CD14-positive monocyte (primary cell): ENCODE data around the gene COMT. TPM values are rescaled to one million over a fixed set of nuclear protein-coding genes. Genes with fewer than 3 reads are reported as not detected.

Source experiments
- DNase-seq, 3 donors: peaks; one replicate each; pipeline ENCODE4 v3.0.0-alpha.2; 2011 to 2022
- H2AFZ ChIP-seq: 2 replicates; pipeline ENCODE4 v1.6.0; 2012; ENCODE audit warnings: mild to moderate bottlenecking, low read depth, low read length, inconsistent platforms; ENCODE audit not compliant: insufficient read depth, poor library complexity, severe bottlenecking
- H3K27ac ChIP-seq, 2 donors: 1 replicate in 1 of 2; 2 replicates in 1 of 2; pipeline ENCODE4 v1.5.1; 2012 to 2013; ENCODE audit warnings: low read length in 2 of 2, control low read depth in 1 of 2, inconsistent platforms in 1 of 2, low read depth in 1 of 2, mild to moderate bottlenecking in 1 of 2
- H3K27me3 ChIP-seq, 2 donors: one replicate each; pipeline versions ENCODE4 v1.6.0 to v1.6.1; 2011 to 2013; ENCODE audit warnings: low read length in 2 of 2; ENCODE audit not compliant: control insufficient read depth in 2 of 2, insufficient read depth in 2 of 2
- H3K36me3 ChIP-seq, 2 donors: replicated peaks in 1 of 2; 1 replicate in 1 of 2; 2 replicates in 1 of 2; pipeline versions ENCODE4 v1.5.1 to v1.6.1; 2012 to 2013; ENCODE audit warnings: low read length in 2 of 2, control low read depth in 1 of 2, inconsistent platforms in 1 of 2, mild to moderate bottlenecking in 1 of 2; ENCODE audit not compliant: insufficient read depth in 2 of 2, control insufficient read depth in 1 of 2
- H3K4me1 ChIP-seq, 2 donors: 1 replicate in 1 of 2; 2 replicates in 1 of 2; pipeline versions ENCODE4 v1.5.1 to v1.6.1; 2012 to 2013; ENCODE audit warnings: low read length in 2 of 2, control low read depth in 1 of 2, inconsistent platforms in 1 of 2, mild to moderate bottlenecking in 1 of 2, moderate library complexity in 1 of 2; ENCODE audit not compliant: insufficient read depth in 2 of 2, control insufficient read depth in 1 of 2
- H3K4me2 ChIP-seq: replicated peaks from 2 replicates; pipeline ENCODE3; 2012; ENCODE audit warnings: low read length, moderate library complexity, mild to moderate bottlenecking; ENCODE audit not compliant: poor library complexity, severe bottlenecking; ENCODE audit errors: extremely low read depth
- H3K4me3 ChIP-seq, 3 experiments: fragments of 200-600 bp in 1 of 3; sonication (generic) in 1 of 3; replicated peaks in 1 of 3; 1 replicate in 2 of 3; 2 replicates in 1 of 3; pipeline ENCODE4 v1.5.1; 2011 to 2013; ENCODE audit warnings: low read length in 3 of 3, mild to moderate bottlenecking in 3 of 3, control low read depth in 2 of 3, low read depth in 2 of 3, inconsistent platforms in 1 of 3, moderate library complexity in 1 of 3
- H3K79me2 ChIP-seq: 2 replicates; pipeline ENCODE4 v1.6.0; 2012; ENCODE audit warnings: mild to moderate bottlenecking, control low read depth, inconsistent platforms, low read length, moderate library complexity; ENCODE audit not compliant: insufficient read depth
- H3K9ac ChIP-seq: 2 replicates; pipeline ENCODE4 v1.6.0; 2017; ENCODE audit warnings: low read length, mild to moderate bottlenecking; ENCODE audit not compliant: insufficient read depth, poor library complexity, severe bottlenecking
- H3K9me3 ChIP-seq, 2 donors: replicated peaks in 1 of 2; 1 replicate in 1 of 2; 2 replicates in 1 of 2; pipeline versions ENCODE4 v1.5.1 to v1.6.1; 2012 to 2013; ENCODE audit warnings: low read length in 2 of 2, control low read depth in 1 of 2; ENCODE audit not compliant: control insufficient read depth in 1 of 2, insufficient read depth in 1 of 2
- H4K20me1 ChIP-seq: 2 replicates; pipeline ENCODE4 v1.6.0; 2012; ENCODE audit warnings: mild to moderate bottlenecking, low read length, control low read depth, moderate library complexity; ENCODE audit not compliant: insufficient read depth
- H3K27ac Mint-ChIP-seq, 7 donors: one replicate each; pipeline ENCODE4 v1.8.0; 2020; ENCODE audit warnings: mild to moderate bottlenecking in 7 of 7, mixed read lengths in 7 of 7, moderate library complexity in 6 of 7, inconsistent platforms in 2 of 7
- H3K27me3 Mint-ChIP-seq, 3 donors: one replicate each; pipeline ENCODE4 v1.8.0; 2021 to 2022; ENCODE audit warnings: low read depth in 3 of 3, mild to moderate bottlenecking in 3 of 3, mixed read lengths in 3 of 3, moderate library complexity in 3 of 3, inconsistent platforms in 1 of 3
- H3K36me3 Mint-ChIP-seq, 2 donors: one replicate each; pipeline ENCODE4 v1.8.0; 2020; ENCODE audit warnings: mixed read lengths in 2 of 2, inconsistent platforms in 1 of 2, mild to moderate bottlenecking in 1 of 2
- H3K4me1 Mint-ChIP-seq: one replicate; pipeline ENCODE4 v1.8.0; 2020; ENCODE audit warnings: mild to moderate bottlenecking, mixed read lengths
- H3K4me3 Mint-ChIP-seq, 2 donors: one replicate each; pipeline ENCODE4 v1.8.0; 2020; ENCODE audit warnings: mild to moderate bottlenecking in 2 of 2, mixed read lengths in 2 of 2, moderate library complexity in 1 of 2
- H3K9me3 Mint-ChIP-seq, 7 donors: one replicate each; pipeline ENCODE4 v1.8.0; 2020 to 2022; ENCODE audit warnings: mixed read lengths in 7 of 7, mild to moderate bottlenecking in 6 of 7, moderate library complexity in 6 of 7, inconsistent platforms in 2 of 7
- WGBS: methylation state at CpG from one replicate; pipeline ENCODE4 v1.1.5; 2013; ENCODE audit warnings: missing lambda C conversion rate; ENCODE audit not compliant: insufficient coverage; 5-methylcytosine and 5-hydroxymethylcytosine counted together
- intact Hi-C, 2 donors: fragments of 100-400 bp; cut with micrococcal nuclease; formaldehyde crosslinking; loops; one replicate each; pipeline versions ENCODE4 v1.15.0 to v1.15.1; 2023
- polyA plus RNA-seq, 3 donors: library from polyadenylated mRNA; depleted of rRNA in 1 of 3; unstranded in 2 of 3; stranded (reverse) in 1 of 3; fragments of 300-500 nt in 2 of 3; fragments of >200 nt in 1 of 3; fragmentation: Illumina TruSeq in 2 of 3; gene quantifications; 1 replicate in 2 of 3; 2 replicates in 1 of 3; pipeline ENCODE4 v1.2.3, GENCODE V29; 2012 to 2021
- TF ChIP-seq, protein P1 (sequence below): fragments of 200-600 bp; IDR thresholded peaks from one replicate; pipeline ENCODE4 v1.8.0; 2022; ENCODE audit warnings: antibody characterized with exemption, mild to moderate bottlenecking

COMT gene
- polyA plus RNA-seq, 3 donors = 314 to 400 (median 329) TPM

DNA sequence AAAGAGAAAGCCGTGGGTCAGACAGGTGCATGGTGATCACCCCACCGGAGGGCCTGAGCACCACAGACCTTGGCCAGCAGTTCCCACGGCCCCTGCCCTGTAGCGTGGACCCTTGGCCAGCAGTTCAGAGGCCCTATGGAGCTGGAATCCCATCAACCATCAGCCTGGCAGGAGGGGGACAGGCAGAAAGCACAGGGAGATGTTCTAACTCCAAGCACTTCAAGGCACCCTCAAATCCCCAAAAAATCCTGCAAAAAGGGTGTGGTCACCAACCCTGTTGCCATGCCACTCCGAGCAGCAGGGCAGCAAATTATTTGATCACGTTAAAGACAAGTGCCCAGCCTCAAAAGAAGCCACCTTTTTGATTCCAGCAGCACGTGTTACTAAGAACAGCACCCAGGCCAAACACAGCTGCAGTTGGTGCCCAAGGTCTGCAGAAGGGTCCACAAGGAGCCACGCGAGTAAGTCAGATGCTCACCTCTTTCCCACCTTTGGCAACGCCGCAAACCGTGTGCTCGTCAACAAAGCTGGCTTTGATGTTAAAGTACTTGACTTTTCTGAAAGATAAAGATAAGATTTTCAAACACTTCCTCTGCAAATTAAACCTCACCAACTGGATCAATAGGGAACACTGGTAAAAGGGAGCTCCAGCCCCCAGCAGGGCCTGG, 26.2 kb upstream of the COMT start:
- Histone ChIP-seq H3K9me3 (no peaks in the 10 kb centered on the region), H3K27ac (no peak overlapping the region), H3K9ac (no peak overlapping the region), H3K79me2 (no peaks in the 10 kb centered on the region), H3K4me3 (no peak overlapping the region), H3K27me3 (no peaks in the 10 kb centered on the region), H3K36me3 (peaks cover 88 to 100% of the 10 kb centered on the region in 2 donors), H2AFZ (no peak overlapping the region), H3K4me2 (no peak overlapping the region), H4K20me1 (peaks cover 14% of the 10 kb centered on the region), H3K4me1 (no peaks in the 10 kb centered on the region)
- peaks cover 0 to 1% (median 0%) of the 10 kb centered on the region in 7 donors for H3K9me3 Mint-ChIP-seq
- H3K27ac Mint-ChIP-seq = peak overlapping the region in 2 of 7 donors; percentile 41 to 66
- DNase-seq = no peak
- peaks cover 63 to 94% of the 10 kb centered on the region in 2 donors for H3K36me3 Mint-ChIP-seq
- intact Hi-C loops = no loop called here
- H3K4me1 Mint-ChIP-seq = peaks cover 3% of the 10 kb centered on the region
- H3K27me3 Mint-ChIP-seq = peaks cover 0 to 1% (median 0%) of the 10 kb centered on the region in 3 donors
- TF ChIP-seq, protein P1, sequence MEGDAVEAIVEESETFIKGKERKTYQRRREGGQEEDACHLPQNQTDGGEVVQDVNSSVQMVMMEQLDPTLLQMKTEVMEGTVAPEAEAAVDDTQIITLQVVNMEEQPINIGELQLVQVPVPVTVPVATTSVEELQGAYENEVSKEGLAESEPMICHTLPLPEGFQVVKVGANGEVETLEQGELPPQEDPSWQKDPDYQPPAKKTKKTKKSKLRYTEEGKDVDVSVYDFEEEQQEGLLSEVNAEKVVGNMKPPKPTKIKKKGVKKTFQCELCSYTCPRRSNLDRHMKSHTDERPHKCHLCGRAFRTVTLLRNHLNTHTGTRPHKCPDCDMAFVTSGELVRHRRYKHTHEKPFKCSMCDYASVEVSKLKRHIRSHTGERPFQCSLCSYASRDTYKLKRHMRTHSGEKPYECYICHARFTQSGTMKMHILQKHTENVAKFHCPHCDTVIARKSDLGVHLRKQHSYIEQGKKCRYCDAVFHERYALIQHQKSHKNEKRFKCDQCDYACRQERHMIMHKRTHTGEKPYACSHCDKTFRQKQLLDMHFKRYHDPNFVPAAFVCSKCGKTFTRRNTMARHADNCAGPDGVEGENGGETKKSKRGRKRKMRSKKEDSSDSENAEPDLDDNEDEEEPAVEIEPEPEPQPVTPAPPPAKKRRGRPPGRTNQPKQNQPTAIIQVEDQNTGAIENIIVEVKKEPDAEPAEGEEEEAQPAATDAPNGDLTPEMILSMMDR = no peak
- no peak overlapping the region for H3K4me3 Mint-ChIP-seq
- 92% methylated on average over 9 of the region's 13 CpGs for WGBS

DNA sequence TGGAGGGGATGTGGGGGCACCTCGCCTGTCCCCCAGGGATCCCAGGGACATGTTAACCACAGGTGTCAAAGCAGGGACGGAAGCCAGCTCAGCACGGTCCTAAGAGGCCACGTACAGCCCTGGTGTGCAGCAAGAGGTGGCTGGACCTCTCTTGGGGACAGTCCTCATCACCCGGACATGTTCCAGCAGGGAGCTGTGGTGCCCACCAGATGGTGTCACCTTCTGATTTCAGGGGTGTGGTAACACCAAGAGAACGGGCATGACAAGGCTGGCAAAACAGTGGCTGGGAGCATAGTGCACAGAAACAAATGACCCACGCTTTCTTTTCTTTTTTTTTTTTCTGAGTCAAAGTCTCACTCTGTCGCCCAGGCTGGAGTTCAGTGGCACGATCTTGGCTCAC, 25.6 kb upstream of the COMT start:
- H3K36me3 ChIP-seq = peaks cover 88 to 95% of the 10 kb centered on the region in 2 donors
- H3K27me3 Mint-ChIP-seq = peaks cover 0 to 1% (median 0%) of the 10 kb centered on the region in 3 donors
- H3K79me2 ChIP-seq = no peaks in the 10 kb centered on the region
- no peak overlapping the region for H3K4me3 ChIP-seq
- H3K9me3 Mint-ChIP-seq = peaks cover 0 to 1% (median 0%) of the 10 kb centered on the region in 7 donors
- no peak for DNase-seq
- H3K27ac Mint-ChIP-seq = peak overlapping the region in 3 of 7 donors; percentile 9 to 66 (median 20)
- peaks cover 14% of the 10 kb centered on the region for H4K20me1 ChIP-seq
- peaks cover 63 to 97% of the 10 kb centered on the region in 2 donors for H3K36me3 Mint-ChIP-seq
- H3K4me1 Mint-ChIP-seq = peaks cover 3% of the 10 kb centered on the region
- intact Hi-C loops = no loop called here
- no peak overlapping the region for H3K9ac ChIP-seq
- 89% methylated on average over 6 of the region's 9 CpGs for WGBS
- H3K4me2 ChIP-seq = no peak overlapping the region
- no peak overlapping the region for H3K27ac ChIP-seq
- no peak overlapping the region for H2AFZ ChIP-seq
- TF ChIP-seq, protein P1 = no peak
- H3K4me1 ChIP-seq = no peaks in the 10 kb centered on the region
- H3K27me3 ChIP-seq = no peaks in the 10 kb centered on the region
- H3K9me3 ChIP-seq = no peaks in the 10 kb centered on the region
- H3K4me3 Mint-ChIP-seq = no peak overlapping the region
